ENCODE results near the gene RASAL3.

RASAL3 gene

DNA sequence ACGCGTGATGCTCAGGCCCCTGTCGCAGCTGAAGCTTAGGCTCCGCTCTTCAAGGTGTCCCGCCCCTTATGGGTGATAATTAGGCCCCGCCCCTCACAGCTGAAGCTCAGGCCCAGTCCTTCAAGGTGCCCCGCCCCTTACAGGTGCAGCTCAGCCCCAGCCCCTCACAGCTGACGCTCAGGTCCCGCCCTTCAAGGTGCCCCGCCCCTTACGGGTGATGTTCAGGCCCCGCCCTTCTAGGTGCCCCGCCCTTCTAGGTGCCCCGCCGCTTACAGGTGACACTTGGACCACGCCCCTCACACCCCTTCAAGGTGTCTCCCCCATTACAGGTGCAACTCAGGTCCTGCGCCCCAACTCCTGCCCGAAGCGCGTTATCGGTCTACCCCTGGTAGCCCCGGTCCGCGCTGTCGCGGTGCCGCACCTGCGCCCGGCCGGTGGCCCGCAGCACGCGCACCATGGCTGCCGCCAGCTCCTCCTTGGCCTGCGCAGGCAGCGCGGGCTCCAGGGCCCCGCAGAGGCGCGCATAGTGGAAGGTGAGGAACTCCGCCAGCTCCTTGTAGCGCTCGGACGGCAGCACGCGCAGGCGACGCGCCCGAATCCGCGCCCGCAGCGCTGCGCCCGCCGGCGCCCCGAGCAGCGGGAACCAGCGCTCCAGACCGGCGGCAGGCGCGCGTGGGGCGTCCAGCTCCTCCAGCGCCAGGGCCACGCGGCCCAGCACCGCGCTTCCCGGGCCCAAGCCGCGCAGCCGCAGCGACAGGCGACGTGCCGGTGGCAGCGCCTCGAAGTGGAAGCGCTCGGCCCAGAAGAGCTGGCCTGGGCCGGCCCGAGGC lies 7.3 kb downstream of the RASAL3 start:
- peak overlapping the region; percentile 65 for H3K9ac ChIP-seq (ENCODE audit: insufficient read length, low read depth)
- no peaks in the 10 kb centered on the region for H3K9me3 ChIP-seq (ENCODE audit: insufficient read depth, low read length)
- H3K36me3 ChIP-seq (ENCODE audit: insufficient read depth, insufficient read length, low read length), result no peaks in the 10 kb centered on the region
- peaks cover 81% of the 10 kb centered on the region for H3K27me3 ChIP-seq (ENCODE audit: insufficient read depth, insufficient read length)
- no peak for TF ChIP-seq ZNF274 (IDR thresholded peaks at IDR 0.05; ENCODE audit: low read depth, low read length)
- TF ChIP-seq SUZ12 (IDR thresholded peaks at IDR 0.05; ENCODE audit: extremely low read depth, insufficient read depth, insufficient read length), result peak; percentile 80
- no peak for TF ChIP-seq YY1 (IDR thresholded peaks at IDR 0.05; ENCODE audit: insufficient read depth, insufficient read length)
- peak overlapping the region; percentile 49 for H3K4me3 ChIP-seq (ENCODE audit: insufficient read length, low read depth)
- peak; percentile 48 for DNase-seq (ENCODE audit: low read depth, low spot score)
- peaks cover 27% of the 10 kb centered on the region for H3K4me1 ChIP-seq (ENCODE audit: insufficient read depth, insufficient read length)

DNA sequence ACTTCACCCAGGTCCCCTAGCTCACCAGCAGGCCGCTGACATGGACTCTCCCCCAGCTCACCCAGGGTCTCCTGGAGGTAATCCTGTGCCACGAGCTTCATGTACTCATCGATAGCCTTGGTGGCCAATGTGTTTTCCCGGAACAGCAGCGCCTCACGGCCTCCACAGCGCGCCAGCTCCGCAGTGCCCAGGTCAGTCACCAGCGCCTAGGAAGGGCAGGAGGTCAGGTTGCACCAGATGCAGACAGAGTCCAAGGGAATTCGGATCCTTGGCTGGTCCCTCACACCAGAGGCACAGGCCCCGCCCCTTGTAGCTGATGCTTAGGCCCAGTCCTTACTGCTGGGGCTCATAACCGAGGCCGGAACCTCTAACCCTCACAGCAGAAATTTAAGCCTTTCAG lies 7.9 kb downstream of the RASAL3 start:
- Histone ChIP-seq H3K9ac (ENCODE audit: insufficient read length, low read depth) (peak overlapping the region; percentile 15), H3K9me3 (ENCODE audit: insufficient read depth, low read length) (no peaks in the 10 kb centered on the region), H3K27me3 (ENCODE audit: insufficient read depth, insufficient read length) (peaks cover 81% of the 10 kb centered on the region), H3K4me3 (ENCODE audit: insufficient read length, low read depth) (peak overlapping the region; percentile 49), H3K36me3 (ENCODE audit: insufficient read depth, insufficient read length, low read length) (no peaks in the 10 kb centered on the region), H3K4me1 (ENCODE audit: insufficient read depth, insufficient read length) (peaks cover 25% of the 10 kb centered on the region)
- DNase-seq (ENCODE audit: low read depth, low spot score), result no peak
- TF ChIP-seq YY1 (IDR thresholded peaks at IDR 0.05; ENCODE audit: insufficient read depth, insufficient read length) (no peak), SUZ12 (IDR thresholded peaks at IDR 0.05; ENCODE audit: extremely low read depth, insufficient read depth, insufficient read length) (no peak), ZNF274 (IDR thresholded peaks at IDR 0.05; ENCODE audit: low read depth, low read length) (no peak)

DNA sequence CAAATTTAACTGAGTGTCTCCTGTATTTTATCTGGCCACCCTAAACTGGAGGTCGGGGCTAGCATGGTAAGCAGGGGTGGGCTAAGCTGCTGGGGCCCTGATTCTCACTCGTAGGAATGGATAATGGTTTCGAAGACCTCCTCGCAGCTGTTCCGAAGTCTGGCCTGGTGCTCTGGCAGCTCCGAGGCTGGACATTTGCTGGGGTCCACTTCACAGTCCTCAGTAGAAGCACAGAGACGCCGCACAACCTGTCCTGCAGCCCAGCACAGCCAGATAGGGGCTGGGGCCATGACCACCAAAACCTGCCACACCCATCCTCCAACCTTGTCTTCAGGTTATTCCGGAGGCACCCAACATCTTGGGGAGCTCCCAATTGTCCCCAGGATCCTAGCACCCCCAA lies 8.3 kb downstream of the RASAL3 start:
- peak overlapping the region; percentile 15 for H3K9ac ChIP-seq (ENCODE audit: insufficient read length, low read depth)
- no peak overlapping the region for H3K4me3 ChIP-seq (ENCODE audit: insufficient read length, low read depth)
- H3K27me3 ChIP-seq (ENCODE audit: insufficient read depth, insufficient read length), result peaks cover 80% of the 10 kb centered on the region
- no peaks in the 10 kb centered on the region for H3K9me3 ChIP-seq (ENCODE audit: insufficient read depth, low read length)
- peaks cover 23% of the 10 kb centered on the region for H3K4me1 ChIP-seq (ENCODE audit: insufficient read depth, insufficient read length)
- DNase-seq (ENCODE audit: low read depth, low spot score), result no peak
- TF ChIP-seq YY1 (IDR thresholded peaks at IDR 0.05; ENCODE audit: insufficient read depth, insufficient read length), result no peak
- H3K36me3 ChIP-seq (ENCODE audit: insufficient read depth, insufficient read length, low read length), result no peaks in the 10 kb centered on the region

DNA sequence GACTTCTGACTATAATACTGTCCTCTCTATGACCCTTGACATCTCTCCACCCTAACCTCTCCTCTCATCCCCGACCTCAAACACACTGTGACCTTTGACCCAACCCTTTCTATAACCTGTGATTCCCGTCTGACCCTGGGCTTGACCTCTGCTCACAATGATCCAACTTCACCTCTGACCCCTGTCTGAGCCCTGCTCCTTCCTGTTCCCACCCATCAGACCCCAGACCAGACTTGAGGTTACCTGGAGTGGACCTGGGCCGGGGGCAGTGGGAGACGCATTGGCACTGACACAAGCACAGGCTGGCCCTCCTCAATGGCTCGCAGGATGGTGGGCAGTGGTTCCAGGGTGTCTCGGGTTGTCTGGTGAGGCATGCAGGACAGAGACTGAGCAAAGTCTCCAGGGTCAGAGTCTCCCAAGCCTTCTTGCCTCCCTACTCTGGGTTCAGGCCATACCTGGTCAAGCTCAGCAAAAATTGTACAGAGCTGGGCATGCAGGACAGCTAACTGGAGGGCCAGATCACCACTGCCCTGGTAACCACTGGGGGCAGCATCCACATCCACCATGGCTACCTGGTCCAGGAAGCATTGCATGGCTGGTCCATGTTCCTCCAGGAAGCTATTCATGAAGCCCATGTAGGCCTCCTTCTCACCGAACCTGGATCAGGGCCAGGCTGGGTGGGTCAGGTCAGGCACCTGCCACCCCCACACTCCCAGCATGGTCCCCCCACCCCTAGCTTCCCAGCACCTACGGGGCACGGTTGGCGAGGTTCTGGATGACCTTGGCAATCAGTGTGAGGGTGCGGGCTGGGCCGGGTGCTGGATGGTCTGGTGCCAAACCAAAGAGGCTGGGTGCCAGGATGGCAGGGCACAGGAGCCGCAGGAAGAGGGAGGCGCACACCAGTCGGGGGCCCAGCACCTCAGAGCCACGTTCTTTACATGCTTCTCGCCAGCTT lies 10.2 kb downstream of the RASAL3 start:
- no peaks in the 10 kb centered on the region for H3K36me3 ChIP-seq (ENCODE audit: insufficient read depth, insufficient read length, low read length)
- no peak for DNase-seq (ENCODE audit: low read depth, low spot score)
- peaks cover 21% of the 10 kb centered on the region for H3K4me1 ChIP-seq (ENCODE audit: insufficient read depth, insufficient read length)
- TF ChIP-seq ZNF274 (IDR thresholded peaks at IDR 0.05; ENCODE audit: low read depth, low read length) (no peak), SUZ12 (IDR thresholded peaks at IDR 0.05; ENCODE audit: extremely low read depth, insufficient read depth, insufficient read length) (no peak), YY1 (IDR thresholded peaks at IDR 0.05; ENCODE audit: insufficient read depth, insufficient read length) (no peak)
- peaks cover 63% of the 10 kb centered on the region for H3K27me3 ChIP-seq (ENCODE audit: insufficient read depth, insufficient read length)
- H3K4me3 ChIP-seq (ENCODE audit: insufficient read length, low read depth), result no peak overlapping the region
- no peaks in the 10 kb centered on the region for H3K9me3 ChIP-seq (ENCODE audit: insufficient read depth, low read length)
- no peak overlapping the region for H3K9ac ChIP-seq (ENCODE audit: insufficient read length, low read depth)

DNA sequence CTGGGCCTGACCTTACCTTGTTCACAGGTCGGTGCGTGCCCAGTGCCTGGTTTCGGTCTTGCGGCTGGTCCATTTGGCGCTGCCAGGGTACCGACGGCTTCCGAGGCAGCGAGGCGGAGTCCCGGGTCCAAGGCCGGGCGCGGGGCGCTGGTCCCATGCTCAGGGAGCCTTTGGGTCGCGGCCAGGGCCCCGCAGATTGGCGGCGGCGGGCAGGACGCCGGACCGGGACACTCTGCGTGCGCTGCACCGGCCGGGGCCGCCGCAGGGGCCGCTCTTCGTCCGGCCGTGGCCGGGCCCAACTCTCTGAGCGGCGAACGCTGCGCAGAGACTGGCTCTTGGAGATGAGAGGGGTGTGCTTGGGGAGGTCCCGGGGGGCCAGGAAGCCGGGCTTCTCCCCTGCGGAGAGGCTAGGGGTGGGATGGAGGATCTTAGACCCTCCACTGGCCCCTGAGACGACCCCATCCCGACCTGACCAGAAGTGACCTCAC lies 11.2 kb downstream of the RASAL3 start:
- no peak for DNase-seq (ENCODE audit: low read depth, low spot score)
- Histone ChIP-seq H3K4me3 (ENCODE audit: insufficient read length, low read depth) (peak overlapping the region; percentile 42), H3K36me3 (ENCODE audit: insufficient read depth, insufficient read length, low read length) (no peaks in the 10 kb centered on the region), H3K27me3 (ENCODE audit: insufficient read depth, insufficient read length) (peaks cover 54% of the 10 kb centered on the region), H3K9me3 (ENCODE audit: insufficient read depth, low read length) (no peaks in the 10 kb centered on the region), H3K4me1 (ENCODE audit: insufficient read depth, insufficient read length) (peaks cover 18% of the 10 kb centered on the region), H3K9ac (ENCODE audit: insufficient read length, low read depth) (peak overlapping the region; percentile 76)
- TF ChIP-seq YY1 (IDR thresholded peaks at IDR 0.05; ENCODE audit: insufficient read depth, insufficient read length) (no peak), ZNF274 (IDR thresholded peaks at IDR 0.05; ENCODE audit: low read depth, low read length) (no peak), SUZ12 (IDR thresholded peaks at IDR 0.05; ENCODE audit: extremely low read depth, insufficient read depth, insufficient read length) (no peak)

DNA sequence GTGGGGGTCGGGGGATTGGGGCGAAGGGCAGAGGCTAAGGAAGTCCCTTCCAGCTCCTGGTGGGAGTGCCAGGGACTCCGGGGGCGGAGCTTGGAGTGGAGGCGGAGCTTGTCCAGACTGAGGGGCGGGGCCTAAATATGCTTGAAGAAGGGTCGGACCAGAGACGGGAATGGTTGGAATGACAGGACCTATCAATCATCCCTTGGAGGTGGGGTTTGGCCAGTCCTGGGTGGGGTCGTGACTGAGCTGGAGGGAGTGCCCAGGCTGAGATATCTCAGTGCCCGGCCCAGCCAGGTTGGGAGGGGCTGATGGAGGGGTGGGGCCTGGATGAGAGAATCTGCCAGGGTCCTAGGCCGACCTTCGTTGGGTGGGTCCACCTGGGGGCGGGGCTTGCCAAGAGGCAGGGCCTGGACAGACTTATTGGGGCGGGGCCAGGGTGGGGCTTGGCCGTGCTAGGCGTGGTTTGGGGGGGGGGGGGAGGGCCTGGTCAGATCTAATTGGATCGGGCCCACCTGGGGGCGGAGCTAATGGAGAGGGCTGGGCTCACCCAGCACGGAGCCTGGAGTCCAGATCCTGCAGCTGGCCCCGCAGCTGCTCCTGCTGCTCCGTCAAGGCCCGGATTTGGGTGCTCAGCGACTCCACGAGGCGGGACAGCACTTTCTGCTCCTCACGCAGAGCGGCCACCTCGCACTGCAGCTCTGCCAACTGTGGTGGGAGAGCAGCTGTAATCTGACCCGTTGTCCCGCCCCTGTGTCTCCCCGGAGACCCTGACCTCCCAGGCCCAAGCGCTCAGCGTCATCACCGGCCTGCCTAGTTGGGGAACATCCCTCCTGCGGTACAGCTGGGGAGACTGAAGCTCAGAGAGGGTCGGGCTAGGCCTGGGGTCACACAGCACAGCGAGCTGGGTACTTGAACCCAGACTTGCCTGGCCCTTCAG lies 12.0 kb downstream of the RASAL3 start:
- TF ChIP-seq SUZ12 (IDR thresholded peaks at IDR 0.05; ENCODE audit: extremely low read depth, insufficient read depth, insufficient read length) (no peak), ZNF274 (IDR thresholded peaks at IDR 0.05; ENCODE audit: low read depth, low read length) (no peak), YY1 (IDR thresholded peaks at IDR 0.05; ENCODE audit: insufficient read depth, insufficient read length) (no peak)
- peak overlapping the region; percentile 76 for H3K9ac ChIP-seq (ENCODE audit: insufficient read length, low read depth)

More for the DNA sequence above, 12.0 kb downstream of the RASAL3 start:
- peaks cover 46% of the 10 kb centered on the region for H3K27me3 ChIP-seq (ENCODE audit: insufficient read depth, insufficient read length)
- H3K4me1 ChIP-seq (ENCODE audit: insufficient read depth, insufficient read length), result peaks cover 16% of the 10 kb centered on the region
- DNase-seq (ENCODE audit: low read depth, low spot score), result peak; percentile 89
- no peaks in the 10 kb centered on the region for H3K9me3 ChIP-seq (ENCODE audit: insufficient read depth, low read length)
- H3K36me3 ChIP-seq (ENCODE audit: insufficient read depth, insufficient read length, low read length), result no peaks in the 10 kb centered on the region
- peak overlapping the region; percentile 42 for H3K4me3 ChIP-seq (ENCODE audit: insufficient read length, low read depth)
